Mammary epithelial cell (primary cell): Measurements from ENCODE around the gene FBXO36.

Source experiments
- CTCF ChIP-seq, 2 donors: IDR thresholded peaks in 1 of 2; conservative IDR thresholded peaks in 1 of 2; 2 replicates each; pipeline ENCODE4 v1.5.1; 2011 to 2012; ENCODE audit warnings: inconsistent platforms in 2 of 2, low read length in 2 of 2, mild to moderate bottlenecking in 2 of 2, control low read depth in 1 of 2, low read depth in 1 of 2; ENCODE audit not compliant: insufficient read depth in 1 of 2; ENCODE audit errors: extremely low read depth in 1 of 2
- EZH2 ChIP-seq: IDR thresholded peaks from 2 replicates; pipeline ENCODE4 v1.6.1; 2012; ENCODE audit warnings: low read length, inconsistent platforms, borderline replicate concordance

GRCh38 chr2:229943770-229944449 is 21.6 kb downstream of the FBXO36 start:
- TF ChIP-seq CTCF (conservative IDR thresholded peaks at IDR 0.05 in 1 of 2, IDR thresholded peaks at IDR 0.05 in 1 of 2; ENCODE audit: extremely low read depth in 1 of 2, insufficient read depth in 1 of 2, low read depth in 1 of 2, low read length in 2 of 2) = no peak
- no peak for TF ChIP-seq EZH2
